Psoas muscle (tissue), 8 donors: ENCODE results near the gene DLGAP1. TPM values are rescaled to one million over a fixed set of nuclear protein-coding genes. Genes with fewer than 3 reads are reported as not detected.
"Not testable (repeated sequence)": the region's sequence is repeated elsewhere in the genome, so short reads cannot be mapped to it uniquely, and the experiment has no call there.

ENCODE experiments used
- ATAC-seq, 4 donors: fragments of 200-7000 bp; cut with Tn5 transposase; one replicate each; pipeline ENCODE4 v1.9.1; 2020; ENCODE audit warnings: moderate library complexity in 3 of 4, mild to moderate bottlenecking in 2 of 4
- DNase-seq, 2 donors: peaks; one replicate each; pipeline ENCODE4 v3.0.0-alpha.2; 2020
- H3K27ac ChIP-seq: fragments of 200-600 bp; one replicate; pipeline ENCODE4 v1.8.0; 2022
- H3K27me3 ChIP-seq, 3 donors: fragments of 200-600 bp in 1 of 3; one replicate each; pipeline versions ENCODE4 v1.6.1 to v1.8.0; 2013 to 2022; ENCODE audit warnings: low read length in 2 of 3, mild to moderate bottlenecking in 2 of 3, moderate library complexity in 1 of 3; ENCODE audit not compliant: insufficient read depth in 3 of 3
- H3K36me3 ChIP-seq, 2 donors: fragments of 200-600 bp in 1 of 2; one replicate each; pipeline versions ENCODE4 v1.6.1 to v1.8.0; 2013 to 2022; ENCODE audit warnings: low read depth in 1 of 2, mild to moderate bottlenecking in 1 of 2, moderate library complexity in 1 of 2; ENCODE audit not compliant: insufficient read depth in 1 of 2
- H3K4me1 ChIP-seq: fragments of 200-600 bp; one replicate; pipeline ENCODE4 v1.8.0; 2022
- H3K4me3 ChIP-seq: fragments of 200-600 bp; one replicate; pipeline ENCODE4 v1.8.0; 2022; ENCODE audit warnings: mild to moderate bottlenecking
- H3K9me3 ChIP-seq: fragments of 200-600 bp; one replicate; pipeline ENCODE4 v1.8.0; 2022
- CTCF ChIP-seq: fragments of 200-600 bp; IDR thresholded peaks from one replicate; pipeline ENCODE4 v1.8.0; 2022; ENCODE audit warnings: antibody characterized with exemption
- WGBS, 3 donors: extraction: QIAGEN DNeasy Blood & Tissue Kit; methylation state at CpG; one replicate each; pipeline versions ENCODE4 v1.1.6 to v1.1.7; 2013; 5-methylcytosine and 5-hydroxymethylcytosine counted together
- intact Hi-C, 2 donors: fragments of 100-400 bp; cut with DNase I; formaldehyde crosslinking; loops; one replicate each; pipeline versions ENCODE4 v1.11.0 to v1.14.2; 2022
- polyA plus RNA-seq, 3 donors: library from polyadenylated mRNA; stranded (reverse); fragments of 200-250 nt; gene quantifications; one replicate each; pipeline ENCODE4 v1.2.3, GENCODE V29; 2013
- total RNA-seq, 4 donors: library from RNA; stranded (reverse); fragmentation: NEBNext Ultra II Directional in 2 of 4; extraction: Animal tissue kit (Norgen Biotek cat#: 25700) in 2 of 4; gene quantifications; one replicate each; pipeline versions ENCODE4 v1.2.1 to v1.2.4, GENCODE V29; 2021 to 2023
- donor health status: healthy with polysubstance abuse.
- donor health status: DM: no; HTN: no; CAD: no; lungs with moderate emphysema.
- donor health status: Bipolar disorder and iron deficiency.
- donor health status: healthy.
- donor health status: DM: yes; HTN: yes; CAD: no.
- donor health status: DM: no; HTN: no; CAD: no.
- donor health status: DM: no; HTN: no; CAD: no.
- donor health status: DM: yes; HTN: yes; CAD: no.

Gene DLGAP1
- total and polyA plus RNA-seq, 7 donors: 0.09 to 0.26 (median 0.16) TPM; not detected in 1

- no peaks in the 10 kb centered on the region for H3K4me1 ChIP-seq
- no peak for DNase-seq
- no peaks in the 10 kb centered on the region for H3K27me3 ChIP-seq
- no peaks in the 10 kb centered on the region for H3K9me3 ChIP-seq
- intact Hi-C loops: no loop called here
- H3K4me3 ChIP-seq: no peak overlapping the region
- ATAC-seq: no peak
- 55 to 66% (median 64%) methylated on average over 5 of the region's 5 CpGs for WGBS, 3 donors
- no peaks in the 10 kb centered on the region for H3K36me3 ChIP-seq
- H3K27ac ChIP-seq: no peak overlapping the region
- TF ChIP-seq CTCF: no peak
These were observed 136.8 kb downstream of the DLGAP1 start for GRCh38 chr18:4318311-4318710.

- H3K27me3 ChIP-seq, H3K36me3 ChIP-seq, H3K4me3 ChIP-seq, intact Hi-C loops, DNase-seq, ATAC-seq, H3K27ac ChIP-seq, H3K9me3 ChIP-seq, H3K4me1 ChIP-seq: not testable (repeated sequence)
- 88 to 93% (median 90%) methylated on average over 4 of the region's 4 CpGs for WGBS, 3 donors
These were observed 143.2 kb downstream of the DLGAP1 start for GRCh38 chr18:4311945-4312344.

- 68 to 82% (median 80%) methylated on average over 1 of the region's 1 CpG for WGBS, 3 donors
These were observed 144.0 kb downstream of the DLGAP1 start for GRCh38 chr18:4311136-4311535.

GRCh38 chr18:4309227-4309626 is 145.9 kb downstream of the DLGAP1 start:
- H3K4me1 ChIP-seq: no peaks in the 10 kb centered on the region
- DNase-seq: no peak
- no peak overlapping the region for H3K27ac ChIP-seq
- no peaks in the 10 kb centered on the region for H3K36me3 ChIP-seq
- intact Hi-C loops: no loop called here
- no peak overlapping the region for H3K4me3 ChIP-seq
- H3K9me3 ChIP-seq: no peaks in the 10 kb centered on the region
- no peak for ATAC-seq
- WGBS, 3 donors: 83 to 88% (median 86%) methylated on average over 5 of the region's 5 CpGs
- no peak for TF ChIP-seq CTCF
- peaks cover 0 to 2% (median 0%) of the 10 kb centered on the region in 3 donors for H3K27me3 ChIP-seq

More at GRCh38 chr18:4311136-4311535, 144.0 kb downstream of the DLGAP1 start:
- peaks cover 0 to 2% (median 0%) of the 10 kb centered on the region in 3 donors for H3K27me3 ChIP-seq
- no peaks in the 10 kb centered on the region for H3K4me1 ChIP-seq
- DNase-seq: no peak
- H3K9me3 ChIP-seq: no peaks in the 10 kb centered on the region
- no peak for TF ChIP-seq CTCF
- intact Hi-C loops: no loop called here
- no peak for ATAC-seq
- no peak overlapping the region for H3K4me3 ChIP-seq
- H3K27ac ChIP-seq: no peak overlapping the region
- H3K36me3 ChIP-seq: no peaks in the 10 kb centered on the region

GRCh38 chr18:4308576-4308975 is 146.5 kb downstream of the DLGAP1 start:
- Histone ChIP-seq H3K27me3 (peaks cover 0 to 2% (median 0%) of the 10 kb centered on the region in 3 donors), H3K27ac (no peak overlapping the region), H3K4me3 (no peak overlapping the region), H3K4me1 (no peaks in the 10 kb centered on the region), H3K9me3 (no peaks in the 10 kb centered on the region), H3K36me3 (no peaks in the 10 kb centered on the region)
- ATAC-seq (no peak), DNase-seq (no peak)
- no peak for TF ChIP-seq CTCF
- intact Hi-C loops: no loop called here
- 69 to 82% (median 73%) methylated on average over 5 of the region's 5 CpGs for WGBS, 3 donors
